T-cell (primary cell): ENCODE measurements around the gene DIABLO. TPM values are rescaled to one million over a fixed set of nuclear protein-coding genes. Genes with fewer than 3 reads are reported as not detected.
A peak's percentile ranks its signal among the peaks of the same experiment; 100 is the strongest.

Experiments used
- ATAC-seq, 4 experiments: fragments of 200-7000 bp in 3 of 4; fragments of 150-1000 bp in 1 of 4; cut with Tn5 transposase; replicated peaks in 1 of 4; 1 replicate in 3 of 4; 2 replicates in 1 of 4; pipeline ENCODE4 v1.10.0; 2021; ENCODE audit warnings: moderate library complexity in 3 of 4, mild to moderate bottlenecking in 2 of 4, moderate number of reproducible peaks in 1 of 4
- CTCF ChIA-PET, 2 donors: fragments of 300-600 bp; sonication (Branson Sonifier 250); formaldehyde crosslinking; loops; one replicate each; lab custom pipeline; 2022; ENCODE audit warnings: antibody characterized with exemption in 2 of 2; lab: Charles Lee
- POLR2A ChIA-PET, 2 donors: fragments of 300-600 bp; sonication (Branson Sonifier 250); formaldehyde crosslinking; loops; one replicate each; lab custom pipeline; 2022; ENCODE audit warnings: antibody characterized with exemption in 2 of 2; lab: Charles Lee
- DNase-seq, 35 experiments: peaks; one replicate each; pipeline versions ENCODE4 v3.0.0 to v3.0.0-alpha.2; 2013 to 2023
- H3K27ac ChIP-seq: one replicate; pipeline ENCODE4 v1.5.1; 2013; ENCODE audit warnings: low read length
- H3K27me3 ChIP-seq, 2 experiments: replicated peaks in 1 of 2; 1 replicate in 1 of 2; 2 replicates in 1 of 2; pipeline versions ENCODE4 v1.6.1 to v1.7.0; 2013; ENCODE audit warnings: low read length in 1 of 2, mixed read lengths in 1 of 2; ENCODE audit not compliant: control insufficient read depth in 2 of 2, insufficient read depth in 2 of 2; ENCODE audit errors: extremely low read depth in 1 of 2
- H3K36me3 ChIP-seq, 2 donors: 1 replicate in 1 of 2; 2 replicates in 1 of 2; pipeline versions ENCODE4 v1.6.1 to v1.7.0; 2013; ENCODE audit warnings: low read length in 1 of 2; ENCODE audit not compliant: control insufficient read depth in 2 of 2, insufficient read depth in 1 of 2; ENCODE audit errors: extremely low read depth in 1 of 2
- H3K4me1 ChIP-seq, 2 experiments: 1 replicate in 1 of 2; 2 replicates in 1 of 2; pipeline versions ENCODE4 v1.6.1 to v1.7.0; 2013; ENCODE audit warnings: low read length in 2 of 2, mixed read lengths in 1 of 2; ENCODE audit not compliant: insufficient read depth in 2 of 2, control insufficient read depth in 1 of 2; ENCODE audit errors: extremely low read depth in 1 of 2
- H3K4me3 ChIP-seq, 2 donors: 1 replicate in 1 of 2; 2 replicates in 1 of 2; pipeline versions ENCODE4 v1.5.1 to v1.7.0; 2013; ENCODE audit warnings: mild to moderate bottlenecking in 2 of 2, low read length in 1 of 2, moderate library complexity in 1 of 2; ENCODE audit not compliant: control insufficient read depth in 1 of 2; ENCODE audit errors: extremely low read depth in 1 of 2
- H3K9me3 ChIP-seq: 2 replicates; pipeline ENCODE4 v1.7.0; 2013
- H3K27ac Mint-ChIP-seq, 2 donors: one replicate each; pipeline ENCODE4 v1.8.0; 2020 to 2021; ENCODE audit warnings: mild to moderate bottlenecking in 2 of 2, mixed read lengths in 2 of 2
- H3K27me3 Mint-ChIP-seq, 2 donors: one replicate each; pipeline ENCODE4 v1.8.0; 2021 to 2022; ENCODE audit warnings: mixed read lengths in 2 of 2
- H3K36me3 Mint-ChIP-seq: one replicate; pipeline ENCODE4 v1.8.0; 2021; ENCODE audit warnings: mixed read lengths
- H3K4me1 Mint-ChIP-seq, 3 donors: one replicate each; pipeline ENCODE4 v1.8.0; 2020 to 2022; ENCODE audit warnings: mixed read lengths in 3 of 3, mild to moderate bottlenecking in 1 of 3
- H3K4me3 Mint-ChIP-seq, 3 donors: one replicate each; pipeline ENCODE4 v1.8.0; 2020 to 2022; ENCODE audit warnings: mild to moderate bottlenecking in 3 of 3, mixed read lengths in 3 of 3, moderate library complexity in 3 of 3
- H3K9me3 Mint-ChIP-seq, 3 donors: one replicate each; pipeline ENCODE4 v1.8.0; 2020 to 2022; ENCODE audit warnings: mixed read lengths in 3 of 3
- WGBS: methylation state at CpG from one replicate; pipeline ENCODE4 v1.1.5; 2013; ENCODE audit warnings: missing lambda C conversion rate; ENCODE audit not compliant: insufficient coverage; 5-methylcytosine and 5-hydroxymethylcytosine counted together
- total RNA-seq, 35 experiments: library from RNA in 6 of 35; stranded (reverse) in 6 of 35; fragments of 120-200 nt in 1 of 35; gene quantifications; one replicate each; pipeline versions ENCODE4 v1.2.1 to v1.2.4 and lab custom pipeline; 2013 to 2026

DIABLO gene
- total RNA-seq, 5 donors from 2014 or later (not counting 1 experiment from before 2014, with no cell fraction given): 39.8 to 85.1 (median 41.3) TPM

DNA sequence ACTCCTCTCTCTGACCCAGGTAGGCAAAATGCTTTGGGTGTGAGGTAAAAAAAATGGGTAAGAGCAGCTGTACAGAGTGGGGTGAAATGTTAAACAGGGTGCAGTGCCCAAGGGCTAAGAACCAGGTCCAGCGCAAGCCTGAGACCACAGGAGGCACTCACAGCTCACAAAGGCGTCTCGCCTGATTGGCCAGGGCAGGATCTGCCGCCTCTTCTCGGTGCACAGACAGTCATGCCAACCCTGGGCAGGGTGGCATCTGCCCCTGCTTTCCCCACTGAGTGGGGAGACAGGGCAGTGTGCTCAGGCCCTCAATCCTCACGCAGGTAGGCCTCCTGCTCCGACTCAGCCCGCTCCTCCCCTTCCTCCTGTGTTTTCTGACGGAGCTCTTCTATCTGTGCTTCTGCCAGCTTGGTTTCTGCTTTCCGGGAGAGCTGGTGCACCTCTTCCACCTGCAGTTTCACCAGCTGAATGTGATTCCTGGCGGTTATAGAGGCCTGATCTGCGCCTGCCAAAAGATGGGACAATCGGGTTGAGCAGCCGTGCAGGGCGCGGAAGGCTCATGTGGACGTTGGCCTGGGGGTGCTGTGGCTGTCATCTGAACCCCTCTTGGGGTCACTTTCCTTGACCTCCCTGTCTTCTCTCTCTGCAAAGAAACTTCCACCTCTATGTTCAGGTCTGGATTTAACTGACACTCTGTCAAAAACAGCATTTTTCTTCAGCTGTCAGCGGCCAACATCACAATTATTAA is 17.6 kb downstream of the DIABLO start:
- POLR2A ChIA-PET: interaction anchor here in 1 of 2 donors (0.6 to 0.7 kb wide), 2 partner anchors 53 to 291 kb away, joined by 3 to 8 read pairs; no protein-coding TSS in a partner anchor

GRCh38 chr12:122207391-122207790 is 18.5 kb downstream of the DIABLO start:
- 100% methylated on average over 2 of the region's 8 CpGs for WGBS
- Histone ChIP-seq H3K9me3 (no peaks in the 10 kb centered on the region), H3K4me3 (no peak overlapping the region), H3K27me3 (peaks cover 2 to 16% of the 10 kb centered on the region in 2 experiments), H3K4me1 (peaks cover 7 to 16% of the 10 kb centered on the region in 2 experiments), H3K36me3 (peaks cover 16 to 45% of the 10 kb centered on the region in 2 donors), H3K27ac (no peak overlapping the region)
- H3K27ac Mint-ChIP-seq: peak overlapping the region in 1 of 2 donors; percentile 43
- H3K9me3 Mint-ChIP-seq: no peaks in the 10 kb centered on the region
- no peak for DNase-seq
- ChIA-PET POLR2A (no interaction called here), CTCF (no interaction called here)
- H3K36me3 Mint-ChIP-seq: peaks cover 29% of the 10 kb centered on the region
- ATAC-seq: no peak
- H3K4me1 Mint-ChIP-seq: peaks cover 10 to 16% (median 15%) of the 10 kb centered on the region in 3 donors
- peaks cover 0 to 2% of the 10 kb centered on the region in 2 donors for H3K27me3 Mint-ChIP-seq
- no peak overlapping the region for H3K4me3 Mint-ChIP-seq

More for the DNA sequence above, 17.6 kb downstream of the DIABLO start:
- Histone ChIP-seq H3K27me3 (peaks cover 0 to 11% of the 10 kb centered on the region in 2 experiments), H3K36me3 (peaks cover 17 to 52% of the 10 kb centered on the region in 2 donors), H3K27ac (no peak overlapping the region), H3K9me3 (no peaks in the 10 kb centered on the region), H3K4me3 (no peak overlapping the region), H3K4me1 (peaks cover 3 to 9% of the 10 kb centered on the region in 2 experiments)
- ATAC-seq: no peak
- H3K27ac Mint-ChIP-seq: peak overlapping the region in 1 of 2 donors; percentile 5
- no peak for DNase-seq
- H3K4me3 Mint-ChIP-seq: no peak overlapping the region
- peaks cover 29% of the 10 kb centered on the region for H3K36me3 Mint-ChIP-seq
- H3K9me3 Mint-ChIP-seq: no peaks in the 10 kb centered on the region
- WGBS: 94% methylated on average over 18 of the region's 18 CpGs
- CTCF ChIA-PET: interaction anchor here in 1 of 2 donors (0.6 kb wide), 1 partner anchor 160 kb away, joined by 5 read pairs; no protein-coding TSS in a partner anchor
- H3K27me3 Mint-ChIP-seq: peaks cover 0 to 2% of the 10 kb centered on the region in 2 donors
- peaks cover 7 to 10% (median 9%) of the 10 kb centered on the region in 3 donors for H3K4me1 Mint-ChIP-seq

DNA sequence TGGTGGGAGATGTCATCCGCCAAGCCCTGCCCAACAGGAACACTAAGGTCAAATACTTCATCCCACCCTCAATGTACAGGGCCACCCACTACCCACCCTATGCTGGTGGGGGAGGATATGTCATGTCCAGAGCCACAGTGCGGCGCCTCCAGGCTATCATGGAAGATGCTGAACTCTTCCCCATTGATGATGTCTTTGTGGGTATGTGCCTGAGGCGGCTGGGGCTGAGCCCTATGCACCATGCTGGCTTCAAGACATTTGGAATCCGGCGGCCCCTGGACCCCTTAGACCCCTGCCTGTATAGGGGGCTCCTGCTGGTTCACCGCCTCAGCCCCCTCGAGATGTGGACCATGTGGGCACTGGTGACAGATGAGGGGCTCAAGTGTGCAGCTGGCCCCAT is 18.9 kb downstream of the DIABLO start:
- H3K27ac Mint-ChIP-seq: no peak overlapping the region
- DNase-seq: peak in 1 of 35 experiments; percentile 9
- H3K27me3 Mint-ChIP-seq: peaks cover 0 to 2% of the 10 kb centered on the region in 2 donors
- H3K27me3 ChIP-seq: peaks cover 2 to 16% of the 10 kb centered on the region in 2 experiments
- H3K4me3 Mint-ChIP-seq: no peak overlapping the region
- H3K4me3 ChIP-seq: no peak overlapping the region
- no peaks in the 10 kb centered on the region for H3K9me3 ChIP-seq
- no CpG with 5 or more reads among the region's 8 CpGs for WGBS
- no peak for ATAC-seq
- peaks cover 7 to 16% of the 10 kb centered on the region in 2 experiments for H3K4me1 ChIP-seq
- peaks cover 25% of the 10 kb centered on the region for H3K36me3 Mint-ChIP-seq
- no peak overlapping the region for H3K27ac ChIP-seq
- peaks cover 10 to 17% (median 15%) of the 10 kb centered on the region in 3 donors for H3K4me1 Mint-ChIP-seq
- POLR2A ChIA-PET: no interaction called here
- no peaks in the 10 kb centered on the region for H3K9me3 Mint-ChIP-seq
- CTCF ChIA-PET: no interaction called here
- peaks cover 16 to 41% of the 10 kb centered on the region in 2 donors for H3K36me3 ChIP-seq

DNA sequence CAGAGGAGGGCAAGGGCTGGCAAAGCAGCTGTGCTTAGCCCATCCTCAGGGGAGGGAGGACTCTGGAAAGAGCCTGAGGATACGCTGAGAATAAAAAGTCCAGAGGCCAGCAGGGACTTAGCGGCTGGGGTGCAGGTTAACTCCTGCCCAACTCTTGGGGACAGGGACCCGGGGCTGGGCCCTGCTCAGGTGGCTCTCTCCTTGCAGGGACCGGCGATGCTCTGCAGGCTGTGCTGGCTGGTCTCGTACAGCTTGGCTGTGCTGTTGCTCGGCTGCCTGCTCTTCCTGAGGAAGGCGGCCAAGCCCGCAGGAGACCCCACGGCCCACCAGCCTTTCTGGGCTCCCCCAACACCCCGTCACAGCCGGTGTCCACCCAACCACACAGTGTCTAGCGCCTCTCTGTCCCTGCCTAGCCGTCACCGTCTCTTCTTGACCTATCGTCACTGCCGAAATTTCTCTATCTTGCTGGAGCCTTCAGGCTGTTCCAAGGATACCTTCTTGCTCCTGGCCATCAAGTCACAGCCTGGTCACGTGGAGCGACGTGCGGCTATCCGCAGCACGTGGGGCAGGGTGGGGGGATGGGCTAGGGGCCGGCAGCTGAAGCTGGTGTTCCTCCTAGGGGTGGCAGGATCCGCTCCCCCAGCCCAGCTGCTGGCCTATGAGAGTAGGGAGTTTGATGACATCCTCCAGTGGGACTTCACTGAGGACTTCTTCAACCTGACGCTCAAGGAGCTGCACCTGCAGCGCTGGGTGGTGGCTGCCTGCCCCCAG is 19.6 kb downstream of the DIABLO start:
- ChIA-PET CTCF (interaction anchor here in 1 of 2 donors (0.7 kb wide), 1 partner anchor 61 kb away, joined by 3 read pairs; no protein-coding TSS in a partner anchor), POLR2A (interaction anchor here in 1 of 2 donors (0.5 kb wide), 1 partner anchor 60 kb away, joined by 5 read pairs; no protein-coding TSS in a partner anchor)
- Mint-ChIP-seq H3K27ac (peak overlapping the region in 1 of 2 donors; percentile 44), H3K36me3 (peaks cover 20% of the 10 kb centered on the region), H3K4me3 (peak overlapping the region in 1 of 3 donors; percentile 8), H3K9me3 (no peaks in the 10 kb centered on the region), H3K4me1 (peaks cover 10 to 17% (median 15%) of the 10 kb centered on the region in 3 donors), H3K27me3 (peaks cover 0 to 2% of the 10 kb centered on the region in 2 donors)
- Histone ChIP-seq H3K27me3 (peaks cover 2 to 21% of the 10 kb centered on the region in 2 experiments), H3K4me1 (peaks cover 7 to 16% of the 10 kb centered on the region in 2 experiments), H3K27ac (no peak overlapping the region), H3K36me3 (peaks cover 15 to 37% of the 10 kb centered on the region in 2 donors), H3K9me3 (no peaks in the 10 kb centered on the region), H3K4me3 (no peak overlapping the region)
- DNase-seq: peak in 1 of 35 experiments; percentile 6
- WGBS: 87% methylated on average over 20 of the region's 27 CpGs
- ATAC-seq: no peak

GRCh38 chr12:122205053-122205925 is 20.6 kb downstream of the DIABLO start:
- Histone ChIP-seq H3K27me3 (peaks cover 2 to 31% of the 10 kb centered on the region in 2 experiments), H3K4me1 (peaks cover 7 to 16% of the 10 kb centered on the region in 2 experiments), H3K9me3 (no peaks in the 10 kb centered on the region), H3K4me3 (no peak overlapping the region), H3K36me3 (peaks cover 11 to 27% of the 10 kb centered on the region in 2 donors), H3K27ac (no peak overlapping the region)
- CTCF ChIA-PET: interaction anchor here in 1 of 2 donors (0.7 kb wide), 1 partner anchor 62 kb away, joined by 3 read pairs; no protein-coding TSS in a partner anchor
- Mint-ChIP-seq H3K9me3 (no peaks in the 10 kb centered on the region), H3K27me3 (peaks cover under 1 to 2% of the 10 kb centered on the region in 2 donors), H3K4me3 (peak overlapping the region; percentile 56 to 71 (median 62)), H3K4me1 (peaks cover 10 to 17% (median 15%) of the 10 kb centered on the region in 3 donors), H3K36me3 (peaks cover 17% of the 10 kb centered on the region), H3K27ac (peak overlapping the region; percentile 44 to 50)
- POLR2A ChIA-PET: interaction anchor here in 1 of 2 donors (0.6 kb wide), 1 partner anchor 61 kb away, joined by 10 read pairs; no protein-coding TSS in a partner anchor
- no peak for ATAC-seq
- 74% methylated on average over 18 of the region's 23 CpGs for WGBS
- no peak for DNase-seq
